Esophagus squamous epithelium (tissue), 4 donors: ENCODE results near the gene BCL2L1.

Source experiments
- CTCF ChIP-seq, 6 experiments: fragments of 450-650 bp in 4 of 6; fragments of 200-600 bp in 2 of 6; sonication (generic) in 2 of 6; IDR thresholded peaks; one replicate each; pipeline ENCODE4 v1.5.1; 2016 to 2019; ENCODE audit warnings: antibody characterized with exemption in 6 of 6, mild to moderate bottlenecking in 4 of 6, moderate library complexity in 4 of 6
- POLR2A ChIP-seq, 4 donors: fragments of 450-650 bp; IDR thresholded peaks; one replicate each; pipeline ENCODE4 v1.6.1; 2017; ENCODE audit warnings: antibody characterized with exemption in 4 of 4, mild to moderate bottlenecking in 4 of 4, moderate library complexity in 3 of 4

- TF ChIP-seq CTCF (IDR thresholded peaks at IDR 0.05), result no peak
- no peak for TF ChIP-seq POLR2A (IDR thresholded peaks at IDR 0.05)
Measured at GRCh38 chr20:31690124-31690666, 32.5 kb downstream of the BCL2L1 start.
